ENCODE results near the gene EIF3K.
"Not testable (repeated sequence)": the region's sequence is repeated elsewhere in the genome, so short reads cannot be mapped to it uniquely, and the experiment has no call there.

EIF3K gene, protein sequence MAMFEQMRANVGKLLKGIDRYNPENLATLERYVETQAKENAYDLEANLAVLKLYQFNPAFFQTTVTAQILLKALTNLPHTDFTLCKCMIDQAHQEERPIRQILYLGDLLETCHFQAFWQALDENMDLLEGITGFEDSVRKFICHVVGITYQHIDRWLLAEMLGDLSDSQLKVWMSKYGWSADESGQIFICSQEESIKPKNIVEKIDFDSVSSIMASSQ

DNA sequence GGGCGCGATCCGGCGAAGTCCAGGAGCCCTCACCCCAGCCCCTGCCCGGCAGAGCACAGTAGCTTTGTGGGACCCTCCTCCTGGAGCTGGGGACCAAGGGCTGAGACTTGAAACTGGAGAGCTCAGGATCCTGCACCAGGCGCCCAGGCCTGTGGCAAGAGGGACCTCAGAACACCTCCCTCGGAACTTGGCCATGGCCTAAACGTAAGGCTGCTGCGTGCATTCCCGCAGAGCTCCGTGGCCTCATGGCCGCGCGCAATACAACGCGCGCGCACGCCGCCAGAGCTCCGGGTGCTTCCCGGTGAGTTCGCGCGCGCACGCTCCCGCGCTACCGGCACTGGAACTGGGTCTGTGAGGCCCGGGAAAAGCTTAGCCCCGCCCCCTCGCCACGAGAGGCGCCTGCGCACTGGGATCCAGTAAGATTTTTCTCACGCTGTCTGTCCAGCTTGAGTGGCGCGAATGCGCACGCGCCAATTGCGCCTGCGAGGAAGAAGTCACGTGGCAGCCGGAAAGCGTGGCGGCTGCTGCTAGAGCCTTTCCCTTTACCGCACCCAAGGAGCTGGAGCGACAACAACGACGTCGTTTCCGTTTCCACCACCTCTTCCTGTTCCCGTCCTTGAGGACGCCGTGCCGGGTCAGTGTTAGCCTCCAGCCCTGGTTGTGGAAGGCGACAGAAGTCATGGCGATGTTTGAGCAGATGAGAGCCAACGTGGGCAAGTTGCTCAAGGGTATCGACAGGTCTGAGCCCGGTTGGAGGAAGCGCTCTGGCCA is at the start of gene EIF3K:
TSS of gene EIF3K (plus strand) at position 599 of the 771 bp plus-strand sequence. CDS start at position 680, 81 bp downstream.
- peak; percentile 89 for ATAC-seq (ENCODE audit: low read depth)
- no peaks in the 10 kb centered on the region for H3K4me1 ChIP-seq (ENCODE audit: insufficient read depth, poor library complexity, severe bottlenecking)
- peak within 1 kb of the TSS; percentile 57 for H3K27ac ChIP-seq (ENCODE audit: poor library complexity, severe bottlenecking)
- no peaks in the 10 kb centered on the region for H3K27me3 ChIP-seq (ENCODE audit: insufficient read depth, poor library complexity, severe bottlenecking)
- DNase-seq (ENCODE audit: low spot score): peak; percentile 97
- TF ChIP-seq, protein P1, sequence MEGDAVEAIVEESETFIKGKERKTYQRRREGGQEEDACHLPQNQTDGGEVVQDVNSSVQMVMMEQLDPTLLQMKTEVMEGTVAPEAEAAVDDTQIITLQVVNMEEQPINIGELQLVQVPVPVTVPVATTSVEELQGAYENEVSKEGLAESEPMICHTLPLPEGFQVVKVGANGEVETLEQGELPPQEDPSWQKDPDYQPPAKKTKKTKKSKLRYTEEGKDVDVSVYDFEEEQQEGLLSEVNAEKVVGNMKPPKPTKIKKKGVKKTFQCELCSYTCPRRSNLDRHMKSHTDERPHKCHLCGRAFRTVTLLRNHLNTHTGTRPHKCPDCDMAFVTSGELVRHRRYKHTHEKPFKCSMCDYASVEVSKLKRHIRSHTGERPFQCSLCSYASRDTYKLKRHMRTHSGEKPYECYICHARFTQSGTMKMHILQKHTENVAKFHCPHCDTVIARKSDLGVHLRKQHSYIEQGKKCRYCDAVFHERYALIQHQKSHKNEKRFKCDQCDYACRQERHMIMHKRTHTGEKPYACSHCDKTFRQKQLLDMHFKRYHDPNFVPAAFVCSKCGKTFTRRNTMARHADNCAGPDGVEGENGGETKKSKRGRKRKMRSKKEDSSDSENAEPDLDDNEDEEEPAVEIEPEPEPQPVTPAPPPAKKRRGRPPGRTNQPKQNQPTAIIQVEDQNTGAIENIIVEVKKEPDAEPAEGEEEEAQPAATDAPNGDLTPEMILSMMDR (IDR thresholded peaks at IDR 0.05; ENCODE audit: poor library complexity, severe bottlenecking): no peak
- H3K36me3 ChIP-seq (ENCODE audit: low read depth): peaks cover 36% of the 10 kb centered on the region
- no peaks in the 10 kb centered on the region for H3K9me3 ChIP-seq (ENCODE audit: severe bottlenecking)
- H3K4me3 ChIP-seq (ENCODE audit: severe bottlenecking): peak within 1 kb of the TSS; percentile 75

DNA sequence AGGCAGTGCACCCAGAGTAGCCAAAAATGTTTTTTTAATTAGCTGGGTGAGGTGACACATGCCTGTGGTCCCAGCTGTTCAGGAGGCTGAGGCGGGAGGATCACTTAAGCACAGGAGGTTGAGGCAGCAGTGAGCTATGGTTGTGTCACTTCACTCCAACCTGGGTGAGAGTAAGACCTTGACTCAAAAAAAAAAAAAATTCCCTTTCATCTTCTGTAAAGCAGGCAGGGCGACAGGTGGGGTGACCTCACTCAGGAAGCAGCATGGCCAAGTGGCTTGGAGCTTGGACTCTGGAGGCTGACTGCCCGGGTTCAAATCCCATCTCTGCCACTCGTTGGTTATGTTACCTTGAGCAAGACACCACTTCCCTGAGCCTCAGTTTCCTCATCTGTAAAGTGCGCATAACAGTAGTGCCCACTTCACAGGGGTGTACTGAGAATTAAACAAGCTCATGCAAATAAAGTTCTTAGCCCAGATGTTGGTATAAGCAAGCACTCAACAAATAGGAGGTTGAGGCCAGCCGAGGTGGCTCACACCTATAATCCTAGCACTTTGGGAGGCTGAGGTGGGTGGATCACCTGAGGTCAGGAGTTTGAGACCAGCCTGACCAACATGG is 49.5 kb upstream of the EIF3K start:
- ATAC-seq (ENCODE audit: low read depth): no peak
- TF ChIP-seq, protein P1 (IDR thresholded peaks at IDR 0.05; ENCODE audit: poor library complexity, severe bottlenecking): no peak
- DNase-seq (ENCODE audit: low spot score): no peak
- Histone ChIP-seq H3K27ac (ENCODE audit: poor library complexity, severe bottlenecking) (no peak overlapping the region), H3K36me3 (ENCODE audit: low read depth) (no peaks in the 10 kb centered on the region), H3K9me3 (ENCODE audit: severe bottlenecking) (no peaks in the 10 kb centered on the region), H3K4me1 (ENCODE audit: insufficient read depth, poor library complexity, severe bottlenecking) (no peaks in the 10 kb centered on the region), H3K4me3 (ENCODE audit: severe bottlenecking) (no peak overlapping the region), H3K27me3 (ENCODE audit: insufficient read depth, poor library complexity, severe bottlenecking) (peaks cover 3% of the 10 kb centered on the region)

DNA sequence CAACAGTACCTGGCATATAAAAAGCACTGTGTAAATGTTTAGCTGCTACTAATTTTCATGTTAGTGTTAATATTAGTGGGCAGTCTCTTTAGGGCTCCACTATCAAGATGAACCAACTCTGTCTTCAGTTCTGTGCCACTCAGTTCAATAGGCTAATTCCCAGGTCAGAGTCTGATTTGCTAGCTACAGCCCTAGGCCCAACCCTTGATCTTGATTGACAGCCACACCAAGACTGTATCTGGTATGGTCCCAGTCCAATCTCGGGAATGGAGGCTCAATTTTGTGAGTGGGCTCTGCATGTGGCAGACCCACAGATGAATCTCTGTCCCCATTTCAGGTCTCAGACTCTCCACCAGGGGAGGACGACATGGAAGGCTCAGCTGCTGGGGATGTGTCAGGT is 47.3 kb upstream of the EIF3K start:
- TF ChIP-seq, protein P1 (IDR thresholded peaks at IDR 0.05; ENCODE audit: poor library complexity, severe bottlenecking): no peak
- Histone ChIP-seq H3K27me3 (ENCODE audit: insufficient read depth, poor library complexity, severe bottlenecking) (no peaks in the 10 kb centered on the region), H3K27ac (ENCODE audit: poor library complexity, severe bottlenecking) (no peak overlapping the region), H3K9me3 (ENCODE audit: severe bottlenecking) (no peaks in the 10 kb centered on the region), H3K36me3 (ENCODE audit: low read depth) (no peaks in the 10 kb centered on the region), H3K4me3 (ENCODE audit: severe bottlenecking) (no peak overlapping the region), H3K4me1 (ENCODE audit: insufficient read depth, poor library complexity, severe bottlenecking) (no peaks in the 10 kb centered on the region)
- ATAC-seq (ENCODE audit: low read depth) (no peak), DNase-seq (ENCODE audit: low spot score) (no peak)

DNA sequence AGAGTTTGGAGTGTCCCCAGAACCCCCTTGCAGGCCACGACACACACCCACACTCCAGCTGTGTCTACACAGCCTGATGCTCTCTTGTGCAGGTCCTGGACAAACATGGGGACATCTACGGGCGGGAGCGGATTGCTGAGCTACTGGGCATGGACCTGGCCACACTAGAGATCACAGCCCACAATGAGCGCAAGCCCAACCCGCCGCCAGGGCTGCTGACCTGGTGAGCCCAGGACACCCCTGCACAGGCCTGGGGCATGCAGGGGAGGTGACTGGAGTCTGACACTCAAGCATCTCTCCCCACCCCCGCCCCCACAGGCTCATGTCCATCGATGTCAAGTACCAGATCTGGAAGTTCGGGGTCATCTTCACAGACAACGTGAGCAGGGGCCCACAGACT is 41.2 kb upstream of the EIF3K start:
- H3K27me3 ChIP-seq (ENCODE audit: insufficient read depth, poor library complexity, severe bottlenecking): no peaks in the 10 kb centered on the region
- DNase-seq (ENCODE audit: low spot score) (no peak), ATAC-seq (ENCODE audit: low read depth) (no peak)
- no peaks in the 10 kb centered on the region for H3K4me1 ChIP-seq (ENCODE audit: insufficient read depth, poor library complexity, severe bottlenecking)
- H3K9me3 ChIP-seq (ENCODE audit: severe bottlenecking): no peaks in the 10 kb centered on the region
- H3K36me3 ChIP-seq (ENCODE audit: low read depth): no peaks in the 10 kb centered on the region
- TF ChIP-seq, protein P1 (IDR thresholded peaks at IDR 0.05; ENCODE audit: poor library complexity, severe bottlenecking): no peak
- H3K4me3 ChIP-seq (ENCODE audit: severe bottlenecking): no peak overlapping the region
- H3K27ac ChIP-seq (ENCODE audit: poor library complexity, severe bottlenecking): no peak overlapping the region

DNA sequence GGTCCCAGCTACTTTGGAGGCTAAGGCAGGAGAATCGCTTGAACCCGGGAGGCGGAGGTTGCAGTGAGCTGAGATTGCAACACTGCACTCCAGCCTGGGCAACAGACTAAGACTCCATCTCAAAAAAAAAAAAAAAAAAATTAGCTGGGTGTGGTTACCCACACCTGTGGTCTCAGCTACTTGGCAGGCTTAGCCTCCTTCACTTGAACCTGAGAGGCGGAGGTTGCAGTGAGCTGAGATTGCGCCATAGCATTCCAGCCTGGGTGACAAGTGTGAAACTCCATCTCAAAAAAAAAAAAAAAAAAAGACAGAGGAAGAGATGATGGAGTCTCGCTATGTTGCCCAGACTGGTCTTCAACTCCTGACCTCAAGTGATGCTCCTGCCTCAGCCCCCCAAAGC is 39.7 kb upstream of the EIF3K start:
- not testable (repeated sequence) for H3K27ac ChIP-seq (ENCODE audit: poor library complexity, severe bottlenecking); DNase-seq (ENCODE audit: low spot score); H3K27me3 ChIP-seq (ENCODE audit: insufficient read depth, poor library complexity, severe bottlenecking); H3K4me3 ChIP-seq (ENCODE audit: severe bottlenecking); H3K9me3 ChIP-seq (ENCODE audit: severe bottlenecking); H3K4me1 ChIP-seq (ENCODE audit: insufficient read depth, poor library complexity, severe bottlenecking); H3K36me3 ChIP-seq (ENCODE audit: low read depth)
- ATAC-seq (ENCODE audit: low read depth): peak; percentile 74

Data from RWPE2 (cell line).